Activated CD4-positive, alpha-beta T cell treated with anti-CD3 and anti-CD28 coated beads, Interleukin-2, amount 50 U/mL, for 24 hours (primary cell): ENCODE data around the gene XPNPEP1.

Source experiments
- DNase-seq, 2 donors: peaks; one replicate each; pipeline ENCODE4 v3.0.0-alpha.2; 2020; ENCODE audit warnings: low read depth in 1 of 2, low spot score in 1 of 2

The XPNPEP1 gene

GRCh38 chr10:109820620-109821405 lies 102.5 kb downstream of the XPNPEP1 start:
- DNase-seq = no peak

GRCh38 chr10:109819807-109820206 lies 103.5 kb downstream of the XPNPEP1 start:
- no peak for DNase-seq
